Measurements from ENCODE around the gene DYNC2H1.
"Not testable (repeated sequence)": the region's sequence is repeated elsewhere in the genome, so short reads cannot be mapped to it uniquely, and the experiment has no call there.

Gene DYNC2H1

DNA sequence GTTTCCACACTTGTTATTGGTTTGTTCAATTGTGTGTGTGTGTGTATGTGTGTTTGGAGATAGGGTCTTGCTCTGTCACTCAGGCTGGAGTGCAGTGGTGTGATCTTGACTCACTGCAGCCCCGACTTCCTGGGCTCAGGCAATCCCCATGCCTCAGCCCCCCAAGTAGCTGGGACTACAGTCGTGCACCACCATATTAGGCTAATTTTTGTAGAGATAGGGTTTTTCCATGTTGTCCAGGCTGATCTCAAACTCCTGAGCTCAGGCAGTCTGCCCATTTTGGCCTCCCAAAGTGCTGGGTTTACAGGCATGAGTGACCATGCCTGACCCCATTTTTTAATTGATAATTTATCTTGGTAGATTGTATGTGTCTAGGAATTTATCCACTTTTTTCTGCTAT lies 263.7 kb downstream of the DYNC2H1 start:
- DNase-seq (ENCODE audit: low read depth in 2 of 2) = no peak

DNA sequence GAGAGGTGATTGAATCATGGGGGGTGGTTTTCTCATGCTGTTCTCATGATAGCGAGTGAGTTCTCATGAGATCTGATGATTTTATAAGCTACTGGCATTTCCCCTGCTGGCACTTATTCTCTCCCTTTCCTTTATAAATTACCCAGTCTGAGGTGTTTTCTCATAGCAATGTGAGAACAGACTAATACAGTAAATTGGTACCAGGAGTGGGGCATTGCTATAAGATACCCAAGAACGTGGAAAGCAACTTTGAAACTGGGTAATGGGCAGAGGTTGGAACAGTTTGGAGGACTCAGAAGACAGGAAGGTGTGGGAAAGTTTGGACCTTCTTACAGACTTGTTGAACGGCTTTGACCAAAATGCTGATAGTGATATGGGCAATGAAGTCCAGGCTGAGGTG lies 265.0 kb downstream of the DYNC2H1 start:
- DNase-seq (ENCODE audit: low read depth in 2 of 2) = not testable (repeated sequence)

GRCh38 chr11:103378931-103379330 lies 269.7 kb downstream of the DYNC2H1 start:
- no peak for DNase-seq (ENCODE audit: low read depth in 2 of 2)

- DNase-seq (ENCODE audit: low read depth in 2 of 2) = no peak
Measured at GRCh38 chr11:103380031-103380430, 270.8 kb downstream of the DYNC2H1 start.

DNA sequence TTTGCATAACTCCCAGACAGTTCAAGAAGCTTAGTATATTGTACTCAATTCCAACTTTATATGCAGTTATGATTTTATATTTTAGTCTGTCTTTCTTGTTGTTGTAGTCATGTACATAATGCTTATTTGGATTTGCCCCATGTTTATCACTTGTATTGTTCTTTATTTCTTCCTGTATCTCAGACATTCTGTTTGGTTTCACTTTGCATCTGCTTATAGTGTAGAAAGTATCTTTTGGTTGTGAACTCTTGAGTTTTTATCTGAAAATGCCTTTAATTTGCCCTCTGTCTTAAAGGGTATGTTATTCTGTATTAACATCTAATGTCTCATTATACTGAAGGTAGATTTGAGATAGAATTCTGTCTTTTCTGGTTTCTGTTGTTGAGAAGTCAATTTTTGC lies 275.4 kb downstream of the DYNC2H1 start:
- DNase-seq (ENCODE audit: low read depth in 2 of 2) = no peak

DNA sequence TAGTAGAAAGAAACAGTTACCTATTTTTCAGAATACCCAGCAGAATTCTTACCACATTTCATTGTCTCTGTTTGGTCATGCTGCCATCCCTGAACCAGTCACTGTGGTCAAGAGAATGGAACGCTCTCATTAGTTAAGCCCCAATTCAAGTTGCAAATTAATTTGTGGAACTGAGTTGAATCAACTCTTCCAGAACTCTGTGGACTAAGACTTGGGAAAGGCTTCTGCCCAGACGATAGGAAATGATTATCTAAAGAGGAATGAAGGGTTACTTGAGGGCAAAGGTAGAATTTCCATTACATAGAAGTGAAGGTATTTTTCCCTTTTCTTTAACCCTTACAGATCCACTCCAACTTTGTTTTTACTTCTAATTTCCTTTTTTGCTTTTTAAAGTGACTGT lies 286.4 kb downstream of the DYNC2H1 start:
- DNase-seq (ENCODE audit: low read depth in 2 of 2) = no peak

GRCh38 chr11:103396237-103396636 lies 287.0 kb downstream of the DYNC2H1 start:
- no peak for DNase-seq (ENCODE audit: low read depth in 2 of 2)

DNA sequence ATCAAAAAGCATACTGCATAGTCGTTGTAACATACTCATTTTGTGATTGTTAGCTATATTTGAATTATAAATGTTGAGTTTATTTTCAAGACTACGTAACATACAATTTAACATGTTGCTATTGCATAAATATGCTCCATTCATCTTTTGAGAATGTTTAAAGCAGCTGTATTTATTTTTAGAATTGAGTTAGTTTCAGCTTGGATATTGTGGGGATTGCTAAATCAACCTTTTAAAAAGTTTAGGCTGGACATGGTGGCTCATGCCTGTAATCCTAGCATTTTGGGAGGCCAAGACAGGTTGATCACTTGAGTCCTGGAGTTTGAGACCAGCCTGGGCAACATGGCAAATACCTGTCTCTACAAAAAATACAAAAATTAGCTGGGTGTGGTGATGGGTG lies 288.1 kb downstream of the DYNC2H1 start:
- no peak for DNase-seq (ENCODE audit: low read depth in 2 of 2)

DNA sequence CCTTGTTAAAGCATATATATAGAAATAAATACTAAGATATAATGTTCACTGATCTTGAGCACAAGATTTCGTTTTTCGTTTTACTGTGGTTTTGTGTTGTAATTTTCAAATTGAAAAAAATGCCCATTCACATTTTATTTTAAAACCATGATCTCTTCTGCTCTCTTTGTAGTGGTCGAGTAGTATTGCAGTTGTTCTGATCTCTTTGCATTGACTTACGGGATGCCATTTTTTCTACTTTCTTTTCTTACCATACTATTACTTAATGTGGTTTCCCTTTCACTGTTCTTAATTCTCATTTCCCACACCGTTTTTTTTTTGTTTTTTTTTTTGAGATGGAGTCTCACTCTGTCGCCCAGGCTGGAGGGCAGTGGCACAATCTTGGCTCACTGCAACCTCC lies 289.6 kb downstream of the DYNC2H1 start:
- no peak for DNase-seq (ENCODE audit: low read depth in 2 of 2)

DNA sequence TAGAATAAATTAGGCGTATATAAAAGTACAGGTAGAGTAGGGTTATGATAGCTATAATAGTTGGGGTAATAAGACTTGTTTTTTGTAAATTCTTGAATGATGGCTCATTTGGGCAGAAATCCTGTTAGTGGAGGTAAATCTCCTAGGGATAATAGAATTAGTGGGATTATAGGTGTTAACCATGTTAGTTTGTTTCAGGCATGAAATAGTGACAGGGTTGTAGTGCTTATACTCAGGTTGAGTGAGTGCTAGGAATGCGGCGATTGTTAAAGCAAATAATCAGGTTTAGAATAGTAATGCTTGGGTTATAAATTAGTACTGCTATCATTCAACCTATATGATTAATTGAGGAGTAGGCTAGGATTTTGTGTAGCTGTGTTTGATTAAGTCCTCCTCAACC lies 297.1 kb downstream of the DYNC2H1 start:
- no peak for DNase-seq (ENCODE audit: low read depth in 2 of 2)

DNA sequence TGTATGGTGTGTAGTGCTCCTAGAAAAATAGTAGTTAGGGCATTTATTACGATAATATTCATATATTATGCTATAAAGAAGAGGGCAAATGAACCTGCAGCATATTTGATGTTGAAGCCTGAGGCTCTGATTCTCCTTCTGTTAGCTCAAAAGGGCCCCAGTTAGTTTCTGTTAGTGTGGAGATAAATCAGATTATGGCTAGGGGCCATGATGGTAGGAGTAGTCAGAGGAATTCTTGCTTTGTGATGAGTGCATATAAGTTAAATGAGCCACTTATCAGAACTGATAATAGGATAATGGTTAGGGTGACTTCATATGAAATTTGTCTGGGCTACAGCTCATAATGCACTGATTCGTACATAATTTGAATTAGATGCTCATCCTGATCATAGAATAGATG lies 298.4 kb downstream of the DYNC2H1 start:
- DNase-seq (ENCODE audit: low read depth in 2 of 2) = no peak

DNA sequence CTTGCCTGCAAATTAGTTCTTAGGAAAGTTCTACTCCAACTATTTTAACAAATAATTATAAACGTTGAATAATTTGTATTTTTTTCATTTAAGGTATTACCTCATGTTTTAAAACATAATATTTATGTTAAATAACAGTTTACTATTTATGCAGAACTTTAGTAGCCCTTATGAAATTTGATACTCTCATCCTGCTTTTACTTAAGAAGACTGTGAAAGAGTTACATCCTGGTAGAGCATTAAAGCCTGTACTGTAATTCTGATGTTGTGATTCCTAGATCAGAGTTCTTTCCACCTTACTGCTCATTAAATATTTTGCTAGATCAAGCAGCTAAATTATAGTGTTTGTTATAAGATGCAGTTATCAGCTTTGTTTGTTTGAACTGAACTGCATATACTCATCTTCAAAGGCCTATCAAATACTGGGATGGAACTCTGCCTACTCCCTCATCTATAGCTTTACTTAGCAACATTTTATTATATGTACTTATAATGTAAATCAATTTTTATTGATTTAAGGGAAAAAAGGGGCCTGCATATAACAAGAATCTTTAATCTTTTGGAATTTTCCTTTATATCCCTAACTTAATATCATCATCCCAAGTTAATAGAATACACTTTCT lies 304.2 kb downstream of the DYNC2H1 start:
- no peak for DNase-seq (ENCODE audit: low read depth in 2 of 2)

- DNase-seq (ENCODE audit: low read depth in 2 of 2) = no peak
Measured at GRCh38 chr11:103418014-103418413, 308.8 kb downstream of the DYNC2H1 start.

GRCh38 chr11:103420593-103420992 lies 311.4 kb downstream of the DYNC2H1 start:
- no peak for DNase-seq (ENCODE audit: low read depth in 2 of 2)

- no peak for DNase-seq (ENCODE audit: low read depth in 2 of 2)
Measured at GRCh38 chr11:103433386-103434072, 324.3 kb downstream of the DYNC2H1 start.

DNA sequence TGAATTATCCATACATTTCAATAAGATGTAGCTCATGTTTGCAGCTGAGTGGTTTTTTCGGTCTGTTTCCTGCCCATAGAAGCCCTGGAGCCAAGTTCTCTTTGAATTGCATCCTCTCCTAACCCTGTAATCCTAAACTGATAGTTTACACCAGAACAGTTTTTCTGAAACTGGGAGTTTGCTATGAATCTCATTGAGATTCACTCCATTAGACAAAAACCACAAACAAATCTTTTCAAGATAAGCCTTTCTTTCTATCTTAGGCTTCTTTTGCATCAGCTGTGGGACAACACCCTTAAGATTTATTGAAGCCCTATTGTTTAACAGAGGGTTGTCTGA lies 324.8 kb downstream of the DYNC2H1 start:
- DNase-seq (ENCODE audit: low read depth in 2 of 2) = no peak

DNA sequence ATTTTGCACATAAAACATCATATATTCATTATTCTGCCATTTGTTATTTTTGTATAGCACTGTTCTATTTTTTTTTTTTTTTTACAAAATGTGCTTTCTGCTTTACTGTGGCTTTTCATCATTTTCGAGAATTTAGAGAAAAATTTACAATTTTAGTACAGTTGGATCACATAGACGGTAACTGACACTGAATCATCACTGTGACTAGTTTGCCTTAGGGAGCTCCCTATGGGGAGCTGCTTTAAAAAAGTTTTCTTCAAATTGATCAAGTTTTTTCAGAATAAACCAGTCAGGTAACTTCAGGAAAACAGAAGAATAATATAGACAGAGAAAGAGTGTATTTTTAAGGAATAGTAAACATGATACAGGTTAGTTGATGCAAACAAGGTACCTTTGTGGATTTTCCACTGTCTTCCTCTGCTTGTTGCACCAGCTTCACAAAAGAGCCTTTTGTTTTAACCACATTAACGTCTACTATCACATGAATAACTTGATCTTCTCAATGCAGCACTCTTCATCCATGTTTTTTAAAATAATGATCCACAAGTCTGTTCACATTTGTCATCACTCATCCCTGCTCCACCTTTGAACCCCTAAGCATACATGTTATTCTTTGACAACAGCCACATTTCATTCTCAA lies 327.0 kb downstream of the DYNC2H1 start:
- DNase-seq (ENCODE audit: low read depth in 2 of 2) = no peak

- no peak for DNase-seq (ENCODE audit: low read depth in 2 of 2)
Measured at GRCh38 chr11:103441021-103441420, 331.8 kb downstream of the DYNC2H1 start.

GRCh38 chr11:103448966-103449365 lies 339.7 kb downstream of the DYNC2H1 start:
- no peak for DNase-seq (ENCODE audit: low read depth in 2 of 2)

GRCh38 chr11:103450241-103450640 lies 341.0 kb downstream of the DYNC2H1 start:
- no peak for DNase-seq (ENCODE audit: low read depth in 2 of 2)

DNA sequence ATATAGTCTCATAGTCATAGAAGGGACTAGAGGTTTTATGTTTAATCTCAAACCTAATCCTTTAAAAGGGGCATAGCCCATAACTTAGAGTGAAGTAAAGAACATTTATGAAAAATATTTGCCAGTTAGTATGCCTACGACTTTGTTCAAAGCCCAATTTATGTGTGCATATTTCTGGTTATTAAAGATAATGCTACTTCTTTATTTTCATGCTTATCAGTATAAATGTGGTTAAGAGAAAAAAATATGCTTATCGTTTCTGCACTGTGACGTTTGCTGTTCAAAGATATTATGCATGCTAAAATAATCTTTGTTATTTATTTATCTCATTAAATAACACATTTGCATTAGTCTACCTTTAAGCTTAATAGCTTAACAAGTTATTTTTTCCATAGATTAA lies 343.9 kb downstream of the DYNC2H1 start:
- DNase-seq (ENCODE audit: low read depth in 2 of 2) = no peak

DNA sequence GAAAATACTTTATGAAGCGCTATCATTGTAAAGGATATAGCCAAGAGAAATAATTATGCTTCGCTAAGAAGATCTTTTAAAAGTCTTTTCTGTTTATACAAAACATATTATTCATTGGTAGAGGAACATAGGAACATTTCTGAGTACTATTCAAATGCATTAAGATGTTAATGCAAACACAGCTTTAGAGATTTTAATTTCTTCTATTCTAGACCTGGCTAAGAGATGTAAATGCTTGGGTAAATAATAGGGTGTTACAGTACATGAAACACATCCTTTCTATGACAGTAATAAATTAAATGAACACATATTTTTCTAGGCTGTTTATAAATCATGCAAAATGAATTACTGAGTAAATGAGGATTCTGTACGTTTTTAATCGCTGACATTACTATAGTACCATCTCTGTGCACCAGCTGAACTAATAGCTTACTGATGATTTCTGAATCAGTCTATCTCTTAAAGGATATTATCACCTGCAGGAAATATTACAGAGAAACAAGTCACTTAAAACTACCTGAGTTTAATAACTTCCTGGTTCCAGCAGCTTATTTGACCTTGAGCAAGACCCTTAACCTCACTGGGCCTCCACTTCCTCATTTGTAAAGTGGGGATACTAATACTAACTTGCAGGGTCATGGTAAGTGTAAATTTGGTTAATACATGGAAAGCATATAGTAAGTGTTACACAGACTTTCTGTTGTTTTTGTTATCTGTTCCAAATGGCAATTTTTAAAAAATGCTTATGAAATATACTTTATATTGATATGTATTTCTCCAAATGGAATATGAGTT lies 344.9 kb downstream of the DYNC2H1 start:
- no peak for DNase-seq (ENCODE audit: low read depth in 2 of 2)

- DNase-seq (ENCODE audit: low read depth in 2 of 2) = no peak
Measured at GRCh38 chr11:103464420-103464819, 355.2 kb downstream of the DYNC2H1 start.
